Cardiac muscle cell (in vitro differentiated cells and primary cell): Measurements from ENCODE around the gene TMEM176A. TPM values are rescaled to one million over a fixed set of nuclear protein-coding genes. Genes with fewer than 3 reads are reported as not detected.

Experiments used
- DNase-seq, 2 donors: peaks; one replicate each; pipeline versions ENCODE4 v3.0.0 to v3.0.0-alpha.2; 2010 to 2017; ENCODE audit warnings: low read depth in 1 of 2, low spot score in 1 of 2
- H3K27ac ChIP-seq: fragments of 200-600 bp; sonication (generic); 2 replicates; pipeline ENCODE4 v1.5.1; 2016
- H3K27me3 ChIP-seq: fragments of 200-600 bp; sonication (generic); 2 replicates; pipeline ENCODE4 v1.6.0; 2016; ENCODE audit warnings: control low read depth
- H3K36me3 ChIP-seq: fragments of 200-600 bp; sonication (generic); 2 replicates; pipeline ENCODE4 v1.5.1; 2016; ENCODE audit warnings: control low read depth
- H3K4me1 ChIP-seq: fragments of 200-600 bp; sonication (generic); 2 replicates; pipeline ENCODE4 v1.8.1; 2017; ENCODE audit warnings: low read depth, mild to moderate bottlenecking, mixed run types
- H3K4me3 ChIP-seq: fragments of 200-600 bp; sonication (generic); 2 replicates; pipeline ENCODE4 v1.5.1; 2016; ENCODE audit warnings: mild to moderate bottlenecking
- H3K9me3 ChIP-seq: fragments of 200-600 bp; sonication (generic); 2 replicates; pipeline ENCODE4 v1.5.1; 2017; ENCODE audit warnings: low read depth, mild to moderate bottlenecking, control low read depth
- polyA plus RNA-seq: library from polyadenylated mRNA; unstranded; fragments of >200 nt; fragmentation: Nextera tagmentation; extraction: Ambion mirVana; gene quantifications from 2 replicates; pipeline ENCODE4 v1.2.1, GENCODE V29; 2016
- total RNA-seq: library from RNA; depleted of rRNA; stranded (reverse); fragments of >200 nt; gene quantifications from 2 replicates; pipeline ENCODE4 v1.2.3, GENCODE V29; 2016
- TF ChIP-seq, protein P1 (sequence below): IDR thresholded peaks from 2 replicates; pipeline ENCODE4 v1.5.1; 2012; ENCODE audit warnings: low read depth, mild to moderate bottlenecking, low read length

Gene TMEM176A
- total and polyA plus RNA-seq, 2 experiments from 2014 or later: 18.2 to 32.1 TPM

DNA sequence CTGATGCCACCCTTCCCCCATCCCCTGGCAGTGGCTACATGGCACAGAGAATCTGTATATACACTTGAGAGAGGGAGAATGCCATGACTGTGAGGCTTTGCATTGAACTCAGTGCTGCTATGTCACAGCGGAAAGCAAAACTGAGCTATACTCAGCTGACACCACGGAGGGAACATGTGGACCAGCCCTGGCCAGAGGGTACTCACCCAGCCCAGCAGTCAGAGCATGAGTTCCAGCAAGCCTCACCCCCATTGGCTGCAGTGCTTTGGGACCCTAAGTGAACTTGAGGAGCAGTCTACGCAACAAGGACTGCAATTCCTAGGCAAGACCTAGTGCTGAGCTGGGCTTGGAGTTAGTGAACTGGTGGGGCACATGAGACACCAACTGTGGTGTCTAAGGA is 41.4 kb downstream of the TMEM176A start:
- H3K9me3 ChIP-seq: no peaks in the 10 kb centered on the region
- DNase-seq: no peak
- TF ChIP-seq, protein P1, sequence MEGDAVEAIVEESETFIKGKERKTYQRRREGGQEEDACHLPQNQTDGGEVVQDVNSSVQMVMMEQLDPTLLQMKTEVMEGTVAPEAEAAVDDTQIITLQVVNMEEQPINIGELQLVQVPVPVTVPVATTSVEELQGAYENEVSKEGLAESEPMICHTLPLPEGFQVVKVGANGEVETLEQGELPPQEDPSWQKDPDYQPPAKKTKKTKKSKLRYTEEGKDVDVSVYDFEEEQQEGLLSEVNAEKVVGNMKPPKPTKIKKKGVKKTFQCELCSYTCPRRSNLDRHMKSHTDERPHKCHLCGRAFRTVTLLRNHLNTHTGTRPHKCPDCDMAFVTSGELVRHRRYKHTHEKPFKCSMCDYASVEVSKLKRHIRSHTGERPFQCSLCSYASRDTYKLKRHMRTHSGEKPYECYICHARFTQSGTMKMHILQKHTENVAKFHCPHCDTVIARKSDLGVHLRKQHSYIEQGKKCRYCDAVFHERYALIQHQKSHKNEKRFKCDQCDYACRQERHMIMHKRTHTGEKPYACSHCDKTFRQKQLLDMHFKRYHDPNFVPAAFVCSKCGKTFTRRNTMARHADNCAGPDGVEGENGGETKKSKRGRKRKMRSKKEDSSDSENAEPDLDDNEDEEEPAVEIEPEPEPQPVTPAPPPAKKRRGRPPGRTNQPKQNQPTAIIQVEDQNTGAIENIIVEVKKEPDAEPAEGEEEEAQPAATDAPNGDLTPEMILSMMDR: no peak

DNA sequence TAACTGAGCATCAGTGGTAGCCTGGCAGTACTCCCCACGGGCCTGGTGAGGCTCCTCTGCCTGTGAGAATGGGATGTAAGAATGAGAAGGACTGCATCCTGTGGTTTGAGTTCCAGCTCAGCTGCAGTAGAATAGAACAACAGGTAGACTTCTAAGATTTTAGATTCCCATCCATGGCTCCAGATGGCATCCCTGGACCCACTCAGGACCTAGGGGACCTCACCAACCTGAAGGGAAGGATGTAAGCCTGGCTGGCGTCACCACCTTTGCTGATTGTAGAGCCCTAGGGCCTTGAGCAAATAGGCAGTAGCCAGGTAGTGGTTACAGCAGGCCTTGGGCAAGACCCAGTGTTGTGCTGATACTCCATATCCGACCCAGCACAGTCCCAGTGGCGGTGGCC is 42.1 kb downstream of the TMEM176A start:
- TF ChIP-seq, protein P1: no peak
- no peak for DNase-seq
- H3K4me3 ChIP-seq: no peak overlapping the region
- no peaks in the 10 kb centered on the region for H3K36me3 ChIP-seq
- H3K9me3 ChIP-seq: no peaks in the 10 kb centered on the region
- no peaks in the 10 kb centered on the region for H3K27me3 ChIP-seq
- H3K27ac ChIP-seq: no peak overlapping the region
- H3K4me1 ChIP-seq: peaks cover 8% of the 10 kb centered on the region

More for the DNA sequence above, 41.4 kb downstream of the TMEM176A start:
- Histone ChIP-seq H3K4me1 (peaks cover 8% of the 10 kb centered on the region), H3K36me3 (no peaks in the 10 kb centered on the region), H3K4me3 (no peak overlapping the region), H3K27me3 (no peaks in the 10 kb centered on the region), H3K27ac (no peak overlapping the region)

DNA sequence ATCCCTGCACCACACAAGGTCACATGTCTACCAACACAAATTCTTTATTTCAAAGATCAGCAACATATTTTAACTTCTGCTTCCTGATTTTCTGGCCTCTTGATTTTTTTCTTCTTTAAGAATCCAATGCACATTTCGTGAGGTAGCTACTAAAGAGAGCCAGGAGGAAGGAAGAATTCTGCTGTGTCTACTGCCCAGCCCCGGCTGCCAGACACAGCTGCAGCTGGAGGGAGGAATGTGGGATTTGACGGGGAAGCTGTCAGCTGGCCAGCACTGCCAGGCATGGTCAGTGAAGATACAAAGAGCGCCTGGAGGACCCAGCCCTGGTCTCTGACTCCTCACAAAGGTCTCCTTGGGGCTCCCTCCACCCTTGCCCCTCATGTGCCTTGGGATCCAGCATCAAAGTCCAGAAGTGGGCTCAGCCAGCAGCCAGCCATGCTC is 44.9 kb downstream of the TMEM176A start:
- no peak overlapping the region for H3K4me3 ChIP-seq
- H3K27me3 ChIP-seq: peaks cover 4% of the 10 kb centered on the region
- H3K36me3 ChIP-seq: no peaks in the 10 kb centered on the region
- peak overlapping the region; percentile 34 for H3K27ac ChIP-seq
- peak; percentile 2 to 56 for DNase-seq
- TF ChIP-seq, protein P1: no peak
- H3K9me3 ChIP-seq: no peaks in the 10 kb centered on the region
- H3K4me1 ChIP-seq: peaks cover 8% of the 10 kb centered on the region

DNA sequence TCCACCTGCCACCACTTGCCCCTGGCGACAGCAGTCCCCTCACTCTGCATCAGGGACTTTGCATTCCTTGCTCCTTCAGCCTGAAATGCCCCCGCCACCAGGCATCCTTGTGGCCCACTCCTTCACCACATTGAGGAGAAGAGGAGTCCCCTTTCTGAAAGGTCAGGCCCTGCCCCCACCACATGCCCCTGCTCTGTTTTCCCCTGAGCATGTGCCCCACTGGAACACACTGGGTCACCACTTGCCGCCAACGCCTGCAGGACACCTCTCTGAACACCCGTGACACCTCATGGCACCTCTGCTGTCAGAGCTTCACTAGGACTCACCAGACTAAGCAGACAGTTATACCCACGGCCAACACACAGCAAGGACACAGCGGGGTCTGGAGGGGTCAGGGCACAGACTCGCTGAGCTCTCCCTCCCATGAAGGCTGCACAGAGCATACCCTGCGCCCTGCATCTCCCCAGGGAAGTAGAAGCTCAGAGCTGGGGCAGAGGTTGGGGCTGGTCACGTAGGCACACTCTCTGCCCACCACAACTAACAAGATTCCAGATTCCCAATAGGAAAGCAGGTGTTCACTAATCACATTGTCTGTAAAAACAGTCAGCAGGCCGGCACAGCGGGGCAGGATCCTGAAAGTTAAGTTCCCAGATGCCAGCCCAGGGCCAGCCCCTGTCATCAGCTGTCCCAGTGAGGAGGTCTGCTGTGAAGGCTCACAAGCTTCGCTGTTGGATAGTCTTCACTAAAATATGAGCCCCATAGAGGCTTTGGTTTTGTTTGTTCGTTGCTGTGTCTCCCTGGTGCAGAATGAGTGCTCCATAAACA is 45.9 kb downstream of the TMEM176A start:
- Histone ChIP-seq H3K36me3 (no peaks in the 10 kb centered on the region), H3K27me3 (peaks cover 4% of the 10 kb centered on the region), H3K4me1 (peaks cover 8% of the 10 kb centered on the region), H3K4me3 (no peak overlapping the region), H3K27ac (no peak overlapping the region), H3K9me3 (no peaks in the 10 kb centered on the region)
- TF ChIP-seq, protein P1: no peak
- no peak for DNase-seq

DNA sequence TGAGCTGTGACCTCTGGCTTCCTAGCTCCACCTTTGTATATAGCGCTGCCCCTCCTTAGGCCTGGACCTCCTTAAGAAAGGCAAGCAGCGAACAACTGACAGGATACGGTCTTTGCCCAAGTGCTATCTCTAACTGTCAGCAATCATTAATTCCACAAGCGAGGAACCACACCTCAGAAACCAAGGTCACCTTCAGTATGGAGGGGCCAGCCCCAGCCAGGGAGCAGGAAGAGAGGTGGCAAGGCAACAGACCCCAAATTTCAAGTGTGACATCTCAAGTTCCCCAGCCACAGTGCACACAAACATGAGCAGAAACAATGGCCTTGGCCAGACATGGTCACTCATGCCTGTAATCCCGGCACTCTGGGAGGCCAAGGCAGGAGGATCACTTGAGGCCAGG is 47.0 kb downstream of the TMEM176A start:
- TF ChIP-seq, protein P1: no peak

More for the DNA sequence above, 47.0 kb downstream of the TMEM176A start:
- H3K36me3 ChIP-seq: no peaks in the 10 kb centered on the region
- DNase-seq: no peak
- H3K9me3 ChIP-seq: no peaks in the 10 kb centered on the region
- peaks cover 4% of the 10 kb centered on the region for H3K27me3 ChIP-seq
- no peak overlapping the region for H3K4me3 ChIP-seq
- peaks cover 8% of the 10 kb centered on the region for H3K4me1 ChIP-seq
- H3K27ac ChIP-seq: no peak overlapping the region
